Activated T-cell treated with anti-CD3 and anti-CD28 coated beads, Interleukin-2, amount 50 U/mL, for 72 hours (primary cell): Measurements from ENCODE around the gene MAP6. TPM values are rescaled to one million over a fixed set of nuclear protein-coding genes. Genes with fewer than 3 reads are reported as not detected.
"Not testable (repeated sequence)": the region's sequence is repeated elsewhere in the genome, so short reads cannot be mapped to it uniquely, and the experiment has no call there.

ENCODE experiments used
- ATAC-seq, 2 donors: fragments of 150-1000 bp; cut with Tn5 transposase; replicated peaks in 1 of 2; 2 replicates each; pipeline ENCODE4 v1.10.0; 2021; ENCODE audit warnings: moderate library complexity in 2 of 2, mild to moderate bottlenecking in 1 of 2
- DNase-seq, 2 donors: peaks; one replicate each; pipeline ENCODE4 v3.0.0; 2021 to 2022; ENCODE audit warnings: mixed read lengths in 1 of 2
- H3K27ac Mint-ChIP-seq: one replicate; pipeline ENCODE4 v1.8.0; 2022; ENCODE audit warnings: mild to moderate bottlenecking, moderate library complexity, mixed read lengths
- H3K27me3 Mint-ChIP-seq: one replicate; pipeline ENCODE4 v1.8.0; 2022; ENCODE audit warnings: low read depth, mixed read lengths
- H3K36me3 Mint-ChIP-seq, 2 donors: one replicate each; pipeline ENCODE4 v1.8.0; 2022; ENCODE audit warnings: mixed read lengths in 2 of 2, mild to moderate bottlenecking in 1 of 2; ENCODE audit not compliant: insufficient read depth in 2 of 2
- H3K4me1 Mint-ChIP-seq: one replicate; pipeline ENCODE4 v1.8.0; 2022; ENCODE audit warnings: low read depth, mixed read lengths
- H3K4me3 Mint-ChIP-seq, 2 donors: one replicate each; pipeline ENCODE4 v1.8.0; 2022; ENCODE audit warnings: mild to moderate bottlenecking in 2 of 2, mixed read lengths in 2 of 2, moderate library complexity in 2 of 2
- H3K9me3 Mint-ChIP-seq, 2 donors: one replicate each; pipeline ENCODE4 v1.8.0; 2022; ENCODE audit warnings: mixed read lengths in 2 of 2
- total RNA-seq, 2 donors: library from RNA; stranded (reverse); gene quantifications; one replicate each; pipeline ENCODE4 v1.2.3, GENCODE V29; 2022

The MAP6 gene
- total RNA-seq, 2 donors from 2014 or later, result 0.14 to 0.16 TPM

DNA sequence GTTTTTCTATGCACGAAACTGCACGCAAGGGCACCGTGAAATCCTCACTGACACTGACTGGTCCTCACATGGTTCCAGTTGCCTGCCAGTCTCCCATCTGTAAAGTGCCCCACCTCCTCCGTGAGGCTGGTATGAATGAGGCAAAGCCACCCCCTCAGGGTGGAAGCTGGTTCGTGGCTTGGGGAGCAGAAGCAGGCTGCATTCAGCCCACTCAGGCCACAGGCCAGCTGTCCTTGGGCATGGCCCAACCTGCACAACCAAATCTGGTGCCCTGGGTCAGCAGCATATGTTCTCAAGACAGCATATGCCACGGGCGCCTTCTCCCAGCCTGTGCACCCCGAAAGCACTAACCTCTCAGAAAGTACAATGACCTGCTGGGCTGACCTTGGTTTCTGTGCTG is 77.5 kb downstream of the MAP6 start:
- no peaks in the 10 kb centered on the region for H3K4me1 Mint-ChIP-seq
- H3K36me3 Mint-ChIP-seq, result no peaks in the 10 kb centered on the region
- no peak for DNase-seq
- no peak for ATAC-seq
- no peaks in the 10 kb centered on the region for H3K9me3 Mint-ChIP-seq
- H3K27me3 Mint-ChIP-seq, result peaks cover 24% of the 10 kb centered on the region
- no peak overlapping the region for H3K27ac Mint-ChIP-seq
- no peak overlapping the region for H3K4me3 Mint-ChIP-seq

DNA sequence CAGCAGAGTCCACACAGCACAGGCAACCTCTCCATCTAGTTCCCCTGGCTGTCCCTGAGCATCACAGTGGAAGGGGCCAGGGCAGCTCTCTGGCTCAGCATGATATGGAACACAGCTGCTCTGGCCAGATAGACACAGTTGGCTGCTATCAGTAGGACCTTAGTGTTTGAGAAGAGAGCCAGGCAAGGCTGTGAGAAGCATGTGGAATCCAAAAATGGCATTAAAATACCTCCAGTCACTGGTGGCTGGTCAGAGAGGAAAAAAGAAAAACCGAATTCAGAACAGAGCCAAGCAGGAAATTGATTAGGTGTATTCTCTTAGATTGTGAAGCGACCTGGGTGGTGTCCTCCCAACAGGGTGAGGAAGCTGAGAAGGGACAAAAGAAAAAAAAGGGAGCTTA is 78.9 kb downstream of the MAP6 start:
- H3K9me3 Mint-ChIP-seq, result no peaks in the 10 kb centered on the region
- H3K4me1 Mint-ChIP-seq, result no peaks in the 10 kb centered on the region
- no peaks in the 10 kb centered on the region for H3K36me3 Mint-ChIP-seq
- no peak overlapping the region for H3K27ac Mint-ChIP-seq
- no peak for DNase-seq
- peaks cover 20% of the 10 kb centered on the region for H3K27me3 Mint-ChIP-seq
- no peak overlapping the region for H3K4me3 Mint-ChIP-seq
- no peak for ATAC-seq

DNA sequence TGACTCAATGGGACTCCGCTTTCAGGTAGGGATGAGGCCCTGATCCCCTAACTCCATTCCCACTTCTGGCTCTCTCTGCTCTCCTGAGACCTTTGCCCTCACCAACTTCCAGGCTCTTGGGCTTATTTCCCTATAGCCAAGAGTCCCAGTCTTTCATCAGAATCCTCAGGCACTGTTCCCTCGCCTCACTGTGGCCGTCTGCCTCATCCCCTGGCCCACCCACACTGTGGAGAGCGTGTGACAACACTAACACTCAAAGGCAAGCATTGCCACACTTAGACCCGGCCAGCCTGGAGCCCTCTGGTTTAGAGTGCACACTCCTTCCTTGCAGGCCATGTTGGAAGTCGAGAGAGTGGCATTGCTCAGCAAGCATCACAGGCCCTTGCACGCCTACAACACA is 79.8 kb downstream of the MAP6 start:
- Mint-ChIP-seq H3K36me3 (no peaks in the 10 kb centered on the region), H3K27me3 (peaks cover 21% of the 10 kb centered on the region), H3K27ac (no peak overlapping the region), H3K4me1 (peaks cover 3% of the 10 kb centered on the region), H3K9me3 (no peaks in the 10 kb centered on the region), H3K4me3 (no peak overlapping the region)
- DNase-seq (no peak), ATAC-seq (no peak)

DNA sequence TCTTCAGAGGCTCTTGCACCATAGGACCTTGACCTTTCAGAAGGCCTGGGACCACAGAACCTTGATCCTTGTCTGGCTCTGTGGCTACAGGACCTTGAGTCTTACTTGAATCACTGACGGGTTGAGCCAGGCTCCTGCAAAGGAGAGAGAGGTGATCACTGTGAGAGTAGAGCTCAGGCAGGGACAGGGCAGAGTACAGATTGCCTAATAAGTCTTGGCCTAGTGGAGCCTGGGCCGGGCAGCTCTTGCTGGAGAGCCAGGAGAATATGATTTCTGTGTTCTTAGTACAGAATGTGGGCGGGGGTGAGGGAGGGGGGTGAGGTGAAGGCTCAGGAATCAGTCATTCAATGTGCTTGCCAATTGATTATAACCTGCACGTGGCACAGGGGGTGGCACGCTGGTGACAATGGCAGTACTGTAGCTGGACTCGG is 80.8 kb downstream of the MAP6 start:
- no peaks in the 10 kb centered on the region for H3K9me3 Mint-ChIP-seq
- H3K27me3 Mint-ChIP-seq, result peaks cover 19% of the 10 kb centered on the region
- H3K36me3 Mint-ChIP-seq, result no peaks in the 10 kb centered on the region
- no peak overlapping the region for H3K27ac Mint-ChIP-seq
- no peak overlapping the region for H3K4me3 Mint-ChIP-seq
- peaks cover 6% of the 10 kb centered on the region for H3K4me1 Mint-ChIP-seq
- DNase-seq, result no peak
- no peak for ATAC-seq

DNA sequence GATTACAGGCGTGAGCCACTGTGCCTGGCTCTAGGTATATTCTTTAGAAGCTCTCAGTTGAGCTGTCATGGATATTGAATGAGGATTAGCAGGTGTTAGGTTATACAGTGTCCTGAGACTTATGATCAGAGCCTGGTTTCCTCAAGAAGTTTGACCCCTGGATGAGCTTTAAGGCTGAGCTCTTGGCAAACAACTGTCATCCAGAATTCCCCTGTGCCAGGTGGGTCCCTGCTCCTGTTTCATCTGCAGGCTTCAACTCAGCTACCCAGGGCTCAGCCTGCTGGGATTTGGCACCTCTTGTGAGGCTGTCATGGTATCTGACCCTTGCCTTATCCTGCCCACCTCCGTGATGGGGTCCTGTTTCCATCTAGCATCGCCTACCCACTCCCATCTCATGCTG is 82.4 kb downstream of the MAP6 start:
- Mint-ChIP-seq H3K4me1 (peaks cover 22% of the 10 kb centered on the region), H3K27me3 (peaks cover 22% of the 10 kb centered on the region), H3K4me3 (no peak overlapping the region), H3K27ac (no peak overlapping the region), H3K36me3 (no peaks in the 10 kb centered on the region), H3K9me3 (no peaks in the 10 kb centered on the region)
- ATAC-seq, result no peak
- DNase-seq, result no peak

- peaks cover 24% of the 10 kb centered on the region for H3K4me1 Mint-ChIP-seq
- ATAC-seq (no peak), DNase-seq (no peak)
- H3K27ac Mint-ChIP-seq, result no peak overlapping the region
- peaks cover 22% of the 10 kb centered on the region for H3K27me3 Mint-ChIP-seq
- H3K9me3 Mint-ChIP-seq, result no peaks in the 10 kb centered on the region
- H3K36me3 Mint-ChIP-seq, result no peaks in the 10 kb centered on the region
- H3K4me3 Mint-ChIP-seq, result no peak overlapping the region
Measured at GRCh38 chr11:75585293-75585670, 83.6 kb downstream of the MAP6 start.

GRCh38 chr11:75584659-75585292 is 84.1 kb downstream of the MAP6 start:
- H3K36me3 Mint-ChIP-seq, ATAC-seq, DNase-seq, H3K27ac Mint-ChIP-seq, H3K9me3 Mint-ChIP-seq: not testable (repeated sequence)
- peaks cover 24% of the 10 kb centered on the region for H3K4me1 Mint-ChIP-seq
- peaks cover 22% of the 10 kb centered on the region for H3K27me3 Mint-ChIP-seq
- peak overlapping the region in 1 of 2 donors; percentile 76 for H3K4me3 Mint-ChIP-seq

GRCh38 chr11:75583718-75584658 is 84.8 kb downstream of the MAP6 start:
- Mint-ChIP-seq H3K27ac (no peak overlapping the region), H3K36me3 (no peaks in the 10 kb centered on the region), H3K4me3 (peak overlapping the region; percentile 36 to 76), H3K4me1 (peaks cover 24% of the 10 kb centered on the region), H3K27me3 (peaks cover 22% of the 10 kb centered on the region), H3K9me3 (no peaks in the 10 kb centered on the region)
- peak; percentile 16 to 29 for ATAC-seq
- no peak for DNase-seq

GRCh38 chr11:75582895-75583717 is 85.7 kb downstream of the MAP6 start:
- ATAC-seq (peak; percentile 81 to 87), DNase-seq (peak; percentile 58 to 68)
- Mint-ChIP-seq H3K4me1 (peaks cover 24% of the 10 kb centered on the region), H3K4me3 (peak overlapping the region; percentile 71 to 77), H3K27me3 (peaks cover 22% of the 10 kb centered on the region), H3K9me3 (no peaks in the 10 kb centered on the region), H3K36me3 (no peaks in the 10 kb centered on the region), H3K27ac (no peak overlapping the region)

DNA sequence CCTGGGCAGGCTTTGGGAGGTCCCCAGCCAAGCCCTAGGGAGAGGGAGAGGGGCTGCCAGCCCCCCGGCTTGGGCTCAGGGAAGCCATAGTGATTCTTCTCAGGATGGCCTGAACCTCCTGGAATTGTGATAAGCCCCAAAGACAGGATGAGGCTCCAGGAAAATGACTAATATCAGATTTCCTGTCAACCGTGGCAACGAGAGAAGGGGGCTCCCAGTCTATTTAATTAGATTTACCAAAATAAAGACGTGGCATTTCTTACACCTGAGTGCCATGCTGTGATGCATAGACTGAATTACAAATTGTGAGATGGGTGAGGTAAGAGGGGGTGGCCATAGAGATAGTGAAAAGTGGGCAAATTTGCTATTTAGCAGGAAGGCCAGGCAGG is 86.3 kb downstream of the MAP6 start:
- peak overlapping the region; percentile 71 to 77 for H3K4me3 Mint-ChIP-seq
- no peaks in the 10 kb centered on the region for H3K36me3 Mint-ChIP-seq
- peaks cover 22% of the 10 kb centered on the region for H3K27me3 Mint-ChIP-seq
- no peak for DNase-seq
- H3K4me1 Mint-ChIP-seq, result peaks cover 24% of the 10 kb centered on the region
- peak; percentile 6 to 16 for ATAC-seq
- no peak overlapping the region for H3K27ac Mint-ChIP-seq
- no peaks in the 10 kb centered on the region for H3K9me3 Mint-ChIP-seq

GRCh38 chr11:75579841-75580240 is 89.0 kb downstream of the MAP6 start:
- H3K27ac Mint-ChIP-seq, result no peak overlapping the region
- no peak for DNase-seq
- no peak for ATAC-seq
- H3K4me3 Mint-ChIP-seq, result no peak overlapping the region
- peaks cover 13% of the 10 kb centered on the region for H3K27me3 Mint-ChIP-seq
- H3K4me1 Mint-ChIP-seq, result peaks cover 24% of the 10 kb centered on the region
- H3K36me3 Mint-ChIP-seq, result no peaks in the 10 kb centered on the region
- H3K9me3 Mint-ChIP-seq, result no peaks in the 10 kb centered on the region

DNA sequence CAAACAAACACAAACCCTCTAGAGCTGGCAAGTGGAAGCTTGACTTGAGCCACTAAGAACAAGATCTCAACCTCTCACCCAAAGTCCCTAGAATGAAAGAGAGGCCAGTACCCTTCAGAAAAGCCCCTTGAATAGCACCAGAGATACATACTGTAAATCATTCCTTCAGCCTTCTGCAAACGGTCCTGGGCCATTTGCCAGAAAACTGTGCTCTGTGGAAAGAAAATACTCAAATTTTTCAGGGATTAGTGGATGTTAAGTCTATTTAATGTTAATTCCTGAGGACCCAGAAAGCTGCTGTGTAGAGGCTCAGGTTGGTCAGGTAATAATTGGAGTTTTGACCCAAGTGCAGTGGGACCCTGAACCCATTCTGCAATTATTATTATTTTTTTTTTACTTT is 89.9 kb downstream of the MAP6 start:
- Mint-ChIP-seq H3K27me3 (peaks cover 11% of the 10 kb centered on the region), H3K4me3 (no peak overlapping the region), H3K36me3 (no peaks in the 10 kb centered on the region), H3K4me1 (peaks cover 20% of the 10 kb centered on the region), H3K27ac (no peak overlapping the region), H3K9me3 (no peaks in the 10 kb centered on the region)
- DNase-seq (no peak), ATAC-seq (no peak)

GRCh38 chr11:75577207-75577606 is 91.6 kb downstream of the MAP6 start:
- H3K36me3 Mint-ChIP-seq, result no peaks in the 10 kb centered on the region
- peak; percentile 55 to 59 for DNase-seq
- H3K27ac Mint-ChIP-seq, result no peak overlapping the region
- peak in 1 of 2 donors; percentile 25 for ATAC-seq
- H3K9me3 Mint-ChIP-seq, result no peaks in the 10 kb centered on the region
- H3K27me3 Mint-ChIP-seq, result peaks cover 8% of the 10 kb centered on the region
- H3K4me3 Mint-ChIP-seq, result no peak overlapping the region
- peaks cover 9% of the 10 kb centered on the region for H3K4me1 Mint-ChIP-seq
